RKO (cell line): Measurements from ENCODE around the gene ADAMTS6.
A peak's percentile ranks its signal among the peaks of the same experiment; 100 is the strongest.
"Not testable (repeated sequence)": the region's sequence is repeated elsewhere in the genome, so short reads cannot be mapped to it uniquely, and the experiment has no call there.

Experiments used
- DNase-seq: peaks from one replicate; pipeline ENCODE4 v3.0.0-alpha.2; 2016; ENCODE audit warnings: low spot score

ADAMTS6 gene

DNA sequence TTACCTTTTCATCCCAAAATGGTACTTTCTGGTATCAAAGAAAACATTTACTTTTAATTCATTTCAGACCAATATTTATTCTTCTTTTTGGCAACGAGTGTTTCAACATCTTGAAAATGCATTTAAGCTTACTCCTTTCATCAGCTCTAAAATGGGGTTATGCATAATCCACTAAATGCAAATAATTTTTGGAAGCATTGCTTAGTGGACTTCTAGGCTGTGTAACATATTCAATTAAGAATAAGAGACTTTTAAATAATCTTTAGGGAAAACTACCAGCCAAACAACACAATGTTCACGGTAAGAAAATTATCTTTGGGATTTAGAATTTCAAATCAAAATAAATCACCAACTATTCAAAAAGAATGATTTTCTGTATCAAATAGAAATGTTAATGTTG lies 118.2 kb downstream of the ADAMTS6 start:
- no peak for DNase-seq

- DNase-seq = no peak
Observed at GRCh38 chr5:65359981-65360380, 121.7 kb downstream of the ADAMTS6 start.

GRCh38 chr5:65359569-65359968 lies 122.2 kb downstream of the ADAMTS6 start:
- DNase-seq = no peak

DNA sequence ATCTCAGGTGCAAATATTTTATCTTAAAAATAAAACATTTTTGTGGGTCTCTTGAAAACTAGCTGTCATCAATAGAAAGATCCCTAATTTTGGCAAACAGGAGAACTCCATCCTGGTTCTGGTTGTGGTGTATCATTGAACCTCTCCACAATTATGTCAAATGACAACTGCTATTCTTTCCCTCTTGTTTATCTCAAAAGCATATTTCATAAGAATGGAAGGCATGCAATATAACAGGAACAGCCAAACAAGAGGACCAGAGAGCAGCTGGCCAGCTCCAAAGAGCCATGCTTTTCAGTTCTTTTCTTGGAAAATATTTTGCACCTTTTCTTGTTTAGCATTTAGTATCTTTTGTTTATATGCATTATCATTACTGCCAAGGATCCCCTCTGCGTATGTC lies 125.4 kb downstream of the ADAMTS6 start:
- DNase-seq = no peak

DNA sequence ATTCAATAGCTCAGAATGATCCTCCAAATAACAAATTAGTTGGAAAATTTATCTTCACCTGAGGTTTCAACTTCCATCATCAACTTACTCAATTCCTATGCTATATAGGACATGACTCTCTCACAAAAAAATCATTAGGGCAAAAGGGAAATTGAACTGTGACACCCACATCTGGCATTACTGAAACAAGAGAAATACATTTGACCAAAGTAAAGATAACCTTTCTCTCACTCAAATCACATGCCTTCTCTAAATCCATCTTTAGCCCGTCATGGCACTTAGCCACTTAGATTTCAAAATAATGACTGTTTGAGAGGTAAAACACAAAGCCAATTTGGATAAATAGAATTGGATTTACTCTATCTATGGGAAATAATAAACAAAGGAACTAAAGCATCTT lies 126.4 kb downstream of the ADAMTS6 start:
- DNase-seq = no peak

DNA sequence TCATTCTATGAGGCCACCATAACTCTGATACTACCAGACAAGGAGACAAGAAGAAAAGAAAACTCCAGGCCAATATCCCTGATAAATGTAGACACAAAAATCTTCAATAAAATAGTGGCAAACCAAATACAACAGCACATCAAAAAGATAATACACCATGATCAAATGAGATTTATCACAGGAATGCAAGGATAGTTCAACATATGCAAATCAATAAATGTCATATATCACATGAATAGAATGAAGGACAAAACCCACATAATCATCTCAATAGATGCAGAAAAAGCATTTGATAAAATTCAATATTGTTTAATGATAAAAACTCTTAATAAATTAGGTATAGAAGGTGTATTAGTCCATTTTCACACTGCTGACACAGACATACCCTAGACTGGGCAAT lies 139.9 kb downstream of the ADAMTS6 start:
- DNase-seq = no peak

GRCh38 chr5:65338606-65339151 lies 143.0 kb downstream of the ADAMTS6 start:
- DNase-seq = no peak

DNA sequence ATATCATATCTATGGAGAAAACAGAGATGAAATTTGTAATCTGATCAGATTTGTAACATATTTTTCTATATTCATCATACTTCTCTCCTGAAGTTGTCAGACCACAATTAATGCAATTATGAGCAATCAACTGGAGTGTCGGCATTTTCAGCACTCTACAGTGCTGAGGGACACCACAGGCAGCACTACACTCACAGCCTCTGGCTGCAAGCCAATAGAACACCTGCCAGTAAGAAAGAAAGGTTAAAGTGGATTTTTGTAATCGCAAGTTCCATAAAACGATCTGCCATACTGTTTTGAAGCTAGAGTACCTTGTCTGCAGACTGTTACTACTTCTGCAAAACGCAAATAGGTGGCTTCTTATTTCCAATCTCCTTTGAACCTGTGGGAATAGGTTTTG lies 147.6 kb downstream of the ADAMTS6 start:
- peak; percentile 5 for DNase-seq

DNA sequence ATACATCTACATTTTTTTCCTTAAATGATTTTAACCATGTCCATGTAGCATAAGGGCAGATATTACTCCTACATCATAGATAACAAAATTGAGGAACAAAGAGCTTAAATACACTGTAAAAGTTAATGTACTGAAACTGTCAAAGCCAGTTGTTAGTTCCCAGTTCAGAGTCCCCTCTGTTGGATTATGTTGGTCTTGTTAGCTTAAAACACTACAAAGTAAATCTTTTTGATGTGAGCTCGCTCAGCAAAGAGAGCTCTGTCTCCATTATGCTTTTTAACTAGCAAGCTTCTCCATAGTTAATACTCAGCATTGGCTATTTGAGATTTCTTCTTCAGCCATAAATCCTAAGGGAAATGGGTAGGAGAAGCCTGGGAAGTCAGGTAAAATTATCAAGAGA lies 149.1 kb downstream of the ADAMTS6 start:
- DNase-seq = no peak

GRCh38 chr5:65329266-65329665 lies 152.5 kb downstream of the ADAMTS6 start:
- no peak for DNase-seq

GRCh38 chr5:65327582-65327981 lies 154.1 kb downstream of the ADAMTS6 start:
- DNase-seq = no peak

- no peak for DNase-seq
Observed at GRCh38 chr5:65326922-65327321, 154.8 kb downstream of the ADAMTS6 start.

GRCh38 chr5:65324226-65324625 lies 157.5 kb downstream of the ADAMTS6 start:
- DNase-seq = no peak

- not testable (repeated sequence) for DNase-seq
Observed at GRCh38 chr5:65320704-65321103, 161.0 kb downstream of the ADAMTS6 start.

- DNase-seq = no peak
Observed at GRCh38 chr5:65320250-65320649, 161.5 kb downstream of the ADAMTS6 start.

- no peak for DNase-seq
Observed at GRCh38 chr5:65307931-65308330, 173.8 kb downstream of the ADAMTS6 start.

DNA sequence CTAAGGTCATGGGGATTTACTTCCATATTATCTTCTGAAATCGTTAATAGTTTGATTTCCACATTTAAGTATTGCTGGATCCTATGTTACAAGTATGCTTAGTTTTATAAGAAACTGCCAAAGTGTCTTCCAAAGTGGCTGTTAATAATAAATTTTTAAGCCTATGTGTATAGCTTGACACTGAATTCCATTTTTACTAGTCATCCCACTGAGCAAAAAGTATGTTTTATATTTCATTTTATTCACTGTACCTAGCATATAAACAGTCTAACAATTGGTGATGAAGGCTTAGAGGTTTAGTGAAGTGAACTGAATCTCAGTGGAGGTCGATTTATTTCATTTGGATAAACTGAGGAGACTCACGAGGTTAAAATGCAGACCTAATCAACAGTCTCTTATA lies 174.6 kb downstream of the ADAMTS6 start:
- DNase-seq = no peak

DNA sequence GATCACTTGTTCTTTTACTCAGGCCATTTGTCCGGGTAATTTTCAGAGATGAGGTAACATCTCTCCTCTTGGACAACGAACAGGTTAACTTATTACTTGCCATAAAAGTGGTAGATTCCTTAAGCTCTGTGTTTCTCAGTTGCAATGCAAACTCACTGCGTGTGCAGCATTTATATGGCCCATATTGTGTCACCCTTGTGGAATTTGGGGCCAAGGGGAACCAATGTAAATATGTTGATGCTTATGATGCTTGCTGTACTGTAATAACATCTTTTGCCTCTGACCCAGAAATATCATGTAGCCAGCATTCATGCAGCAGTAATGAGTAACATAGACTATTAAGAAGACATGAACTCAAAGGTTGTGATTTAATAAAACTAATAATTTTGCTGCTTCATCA lies 175.8 kb downstream of the ADAMTS6 start:
- DNase-seq = no peak

DNA sequence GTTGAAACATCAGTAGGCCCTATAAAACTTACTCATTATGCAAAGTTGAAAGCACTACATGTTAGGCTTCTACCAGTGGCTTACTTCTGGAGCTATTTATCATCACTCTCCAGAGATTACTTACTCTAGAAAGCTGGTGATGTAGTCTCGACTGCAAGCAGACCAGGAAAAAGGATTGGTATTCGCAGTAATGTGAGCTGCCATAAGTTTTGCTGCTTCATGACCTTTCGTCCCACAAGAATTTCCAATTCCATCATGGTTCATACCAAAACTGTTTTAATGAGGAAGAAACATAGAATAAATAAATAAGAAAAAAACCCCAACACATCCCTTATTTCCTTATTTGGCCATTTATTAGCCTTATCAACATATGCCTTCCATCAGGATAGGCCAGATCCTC lies 181.9 kb downstream of the ADAMTS6 start:
- no peak for DNase-seq

DNA sequence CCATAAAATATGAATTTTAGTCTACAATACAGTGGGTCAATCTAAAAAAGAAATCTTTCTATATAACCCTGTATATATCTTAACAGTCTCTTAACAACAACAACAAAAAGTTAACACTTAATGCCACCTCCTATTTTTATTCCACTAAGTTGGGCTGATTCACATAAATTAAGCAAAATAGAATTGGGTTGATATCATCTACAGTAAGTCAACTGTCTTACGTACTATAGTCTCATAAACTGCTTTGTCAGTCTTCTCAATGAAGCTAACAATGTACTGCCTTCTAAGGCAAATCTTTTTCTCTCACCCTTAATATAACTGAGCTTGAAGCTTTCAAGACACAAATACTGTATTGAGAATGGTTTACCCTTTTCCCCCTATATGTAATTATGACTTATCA lies 185.7 kb downstream of the ADAMTS6 start:
- DNase-seq = no peak

GRCh38 chr5:65292196-65292595 lies 189.5 kb downstream of the ADAMTS6 start:
- no peak for DNase-seq

DNA sequence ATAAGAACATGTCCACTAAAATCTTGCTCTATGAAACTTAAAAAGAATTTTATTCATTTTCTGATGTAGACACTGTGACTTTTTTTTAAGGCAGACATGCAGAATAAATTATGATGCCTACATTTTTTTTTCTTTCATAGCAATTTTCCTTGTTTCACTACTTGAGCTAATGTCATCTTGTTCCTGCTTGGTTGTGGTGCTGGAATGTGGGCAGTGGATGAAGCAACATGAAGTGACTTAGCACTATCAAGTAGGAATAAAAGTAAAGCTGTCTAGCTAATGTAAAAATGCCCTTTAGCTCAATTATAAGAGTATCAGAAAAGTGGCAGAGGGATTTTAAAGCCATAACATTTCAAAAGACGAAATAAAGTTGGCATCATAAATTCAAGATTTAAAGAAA lies 191.0 kb downstream of the ADAMTS6 start:
- DNase-seq = no peak

GRCh38 chr5:65288657-65289056 lies 193.1 kb downstream of the ADAMTS6 start:
- DNase-seq = no peak

GRCh38 chr5:65279603-65280002 lies 202.1 kb downstream of the ADAMTS6 start:
- DNase-seq = no peak
